ENCODE results near the gene LHPP.

Gene LHPP

GRCh38 chr10:124614003-124614659 is 152.5 kb downstream of the LHPP start:
- Histone ChIP-seq H3K4me3 (ENCODE audit: insufficient read depth in 1 of 2, low read depth in 1 of 2, low read length in 2 of 2) (no peak overlapping the region), H3K14ac (ENCODE audit: low read length in 2 of 2) (no peak overlapping the region), H4K91ac (ENCODE audit: low read length) (peak overlapping the region; percentile 4), H2BK12ac (ENCODE audit: low read length in 2 of 2) (no peak overlapping the region), H3K79me1 (replicated peaks; ENCODE audit: low read length, poor library complexity, severe bottlenecking) (no peaks in the 10 kb centered on the region), H4K8ac (ENCODE audit: low read length) (no peak overlapping the region), H3K27me3 (ENCODE audit: control insufficient read depth in 1 of 2, insufficient read depth in 1 of 2, low read length in 2 of 2) (no peaks in the 10 kb centered on the region), H3K4me1 (ENCODE audit: control insufficient read depth, insufficient read depth, low read depth, low read length) (peaks cover 19% of the 10 kb centered on the region), H2BK120ac (ENCODE audit: low read depth, low read length) (no peak overlapping the region), H2BK15ac (ENCODE audit: low read depth, poor library complexity, severe bottlenecking) (no peak overlapping the region), H3K9ac (ENCODE audit: low read length) (no peak overlapping the region), H2AFZ (ENCODE audit: low read depth, low read length) (no peak overlapping the region), H3K36me3 (ENCODE audit: control insufficient read depth in 1 of 2, insufficient read depth in 2 of 2, low read depth in 1 of 2, low read length in 2 of 2) (peaks cover 0 to 27% of the 10 kb centered on the region in 2 experiments), H3K23ac (ENCODE audit: low read length in 2 of 2) (no peak overlapping the region), H3K18ac (ENCODE audit: low read depth in 1 of 2, low read length in 2 of 2) (no peak overlapping the region), H3K4me2 (ENCODE audit: low read length, poor library complexity, severe bottlenecking) (no peak overlapping the region), H2AK5ac (ENCODE audit: low read length, severe bottlenecking) (no peak overlapping the region), H3K4ac (ENCODE audit: low read depth in 1 of 2, low read length in 2 of 2) (no peak overlapping the region), H3K9me3 (ENCODE audit: control insufficient read depth, low read length) (no peaks in the 10 kb centered on the region), H3K27ac (ENCODE audit: low read length, poor library complexity, severe bottlenecking) (no peak overlapping the region), H2BK5ac (ENCODE audit: low read depth, low read length, poor library complexity, severe bottlenecking) (no peak overlapping the region)
- 82% methylated on average over 11 of the region's 11 CpGs for WGBS
- no peak for DNase-seq

- Histone ChIP-seq H4K8ac (ENCODE audit: low read length) (no peak overlapping the region), H2BK120ac (ENCODE audit: low read depth, low read length) (no peak overlapping the region), H4K91ac (ENCODE audit: low read length) (no peak overlapping the region), H3K14ac (ENCODE audit: low read length in 2 of 2) (no peak overlapping the region), H3K23ac (ENCODE audit: low read length in 2 of 2) (no peak overlapping the region), H3K4me3 (ENCODE audit: insufficient read depth in 1 of 2, low read depth in 1 of 2, low read length in 2 of 2) (no peak overlapping the region), H3K36me3 (ENCODE audit: control insufficient read depth in 1 of 2, insufficient read depth in 2 of 2, low read depth in 1 of 2, low read length in 2 of 2) (peaks cover 0 to 29% of the 10 kb centered on the region in 2 experiments), H2AFZ (ENCODE audit: low read depth, low read length) (no peak overlapping the region), H3K9me3 (ENCODE audit: control insufficient read depth, low read length) (no peaks in the 10 kb centered on the region), H2BK12ac (ENCODE audit: low read length in 2 of 2) (no peak overlapping the region), H3K27me3 (ENCODE audit: control insufficient read depth in 1 of 2, insufficient read depth in 1 of 2, low read length in 2 of 2) (no peaks in the 10 kb centered on the region), H3K9ac (ENCODE audit: low read length) (no peak overlapping the region), H3K79me1 (replicated peaks; ENCODE audit: low read length, poor library complexity, severe bottlenecking) (peaks cover 3% of the 10 kb centered on the region), H2AK5ac (ENCODE audit: low read length, severe bottlenecking) (no peak overlapping the region), H3K4ac (ENCODE audit: low read depth in 1 of 2, low read length in 2 of 2) (no peak overlapping the region), H3K4me1 (ENCODE audit: control insufficient read depth, insufficient read depth, low read depth, low read length) (peaks cover 25% of the 10 kb centered on the region), H3K4me2 (ENCODE audit: low read length, poor library complexity, severe bottlenecking) (no peak overlapping the region), H3K18ac (ENCODE audit: low read depth in 1 of 2, low read length in 2 of 2) (no peak overlapping the region), H2BK15ac (ENCODE audit: low read depth, poor library complexity, severe bottlenecking) (no peak overlapping the region), H2BK5ac (ENCODE audit: low read depth, low read length, poor library complexity, severe bottlenecking) (no peak overlapping the region), H3K27ac (ENCODE audit: low read length, poor library complexity, severe bottlenecking) (no peak overlapping the region)
- WGBS, result 97% methylated on average over 34 of the region's 34 CpGs
- no peak for DNase-seq
Observed at GRCh38 chr10:124615259-124615658, 153.6 kb downstream of the LHPP start.

GRCh38 chr10:124616040-124616835 is 154.6 kb downstream of the LHPP start:
- Histone ChIP-seq H2AFZ (ENCODE audit: low read depth, low read length) (no peak overlapping the region), H3K18ac (ENCODE audit: low read depth in 1 of 2, low read length in 2 of 2) (no peak overlapping the region), H3K79me1 (replicated peaks; ENCODE audit: low read length, poor library complexity, severe bottlenecking) (peaks cover 7% of the 10 kb centered on the region), H2BK12ac (ENCODE audit: low read length in 2 of 2) (no peak overlapping the region), H3K4ac (ENCODE audit: low read depth in 1 of 2, low read length in 2 of 2) (no peak overlapping the region), H2BK5ac (ENCODE audit: low read depth, low read length, poor library complexity, severe bottlenecking) (no peak overlapping the region), H3K23ac (ENCODE audit: low read length in 2 of 2) (no peak overlapping the region), H3K4me2 (ENCODE audit: low read length, poor library complexity, severe bottlenecking) (no peak overlapping the region), H3K27me3 (ENCODE audit: control insufficient read depth in 1 of 2, insufficient read depth in 1 of 2, low read length in 2 of 2) (no peaks in the 10 kb centered on the region), H3K27ac (ENCODE audit: low read length, poor library complexity, severe bottlenecking) (no peak overlapping the region), H3K4me1 (ENCODE audit: control insufficient read depth, insufficient read depth, low read depth, low read length) (peaks cover 25% of the 10 kb centered on the region), H3K14ac (ENCODE audit: low read length in 2 of 2) (no peak overlapping the region), H3K36me3 (ENCODE audit: control insufficient read depth in 1 of 2, insufficient read depth in 2 of 2, low read depth in 1 of 2, low read length in 2 of 2) (peaks cover 0 to 36% of the 10 kb centered on the region in 2 experiments), H4K8ac (ENCODE audit: low read length) (no peak overlapping the region), H3K9me3 (ENCODE audit: control insufficient read depth, low read length) (no peaks in the 10 kb centered on the region), H4K91ac (ENCODE audit: low read length) (no peak overlapping the region), H3K4me3 (ENCODE audit: insufficient read depth in 1 of 2, low read depth in 1 of 2, low read length in 2 of 2) (no peak overlapping the region), H2AK5ac (ENCODE audit: low read length, severe bottlenecking) (no peak overlapping the region), H3K9ac (ENCODE audit: low read length) (no peak overlapping the region), H2BK120ac (ENCODE audit: low read depth, low read length) (no peak overlapping the region), H2BK15ac (ENCODE audit: low read depth, poor library complexity, severe bottlenecking) (no peak overlapping the region)
- DNase-seq, result no peak
- WGBS, result 82% methylated on average over 30 of the region's 30 CpGs

GRCh38 chr10:124616836-124617130 is 155.2 kb downstream of the LHPP start:
- no peak overlapping the region for H2AK5ac ChIP-seq (ENCODE audit: low read length, severe bottlenecking)
- no peak overlapping the region for H3K14ac ChIP-seq (ENCODE audit: low read length in 2 of 2)
- DNase-seq, result no peak
- H3K36me3 ChIP-seq (ENCODE audit: control insufficient read depth in 1 of 2, insufficient read depth in 2 of 2, low read depth in 1 of 2, low read length in 2 of 2), result peaks cover 0 to 38% of the 10 kb centered on the region in 2 experiments
- H3K79me1 ChIP-seq (replicated peaks; ENCODE audit: low read length, poor library complexity, severe bottlenecking), result peaks cover 7% of the 10 kb centered on the region
- no peak overlapping the region for H3K9ac ChIP-seq (ENCODE audit: low read length)
- no peak overlapping the region for H2BK120ac ChIP-seq (ENCODE audit: low read depth, low read length)
- H3K4me1 ChIP-seq (ENCODE audit: control insufficient read depth, insufficient read depth, low read depth, low read length), result peaks cover 25% of the 10 kb centered on the region
- 69% methylated on average over 4 of the region's 4 CpGs for WGBS
- H3K4ac ChIP-seq (ENCODE audit: low read depth in 1 of 2, low read length in 2 of 2), result no peak overlapping the region
- no peak overlapping the region for H3K4me2 ChIP-seq (ENCODE audit: low read length, poor library complexity, severe bottlenecking)
- H3K27me3 ChIP-seq (ENCODE audit: control insufficient read depth in 1 of 2, insufficient read depth in 1 of 2, low read length in 2 of 2), result no peaks in the 10 kb centered on the region
- H3K9me3 ChIP-seq (ENCODE audit: control insufficient read depth, low read length), result no peaks in the 10 kb centered on the region
- no peak overlapping the region for H3K18ac ChIP-seq (ENCODE audit: low read depth in 1 of 2, low read length in 2 of 2)
- no peak overlapping the region for H4K91ac ChIP-seq (ENCODE audit: low read length)
- H2BK15ac ChIP-seq (ENCODE audit: low read depth, poor library complexity, severe bottlenecking), result no peak overlapping the region
- H3K23ac ChIP-seq (ENCODE audit: low read length in 2 of 2), result no peak overlapping the region
- no peak overlapping the region for H2BK12ac ChIP-seq (ENCODE audit: low read length in 2 of 2)
- H2BK5ac ChIP-seq (ENCODE audit: low read depth, low read length, poor library complexity, severe bottlenecking), result no peak overlapping the region
- no peak overlapping the region for H2AFZ ChIP-seq (ENCODE audit: low read depth, low read length)
- no peak overlapping the region for H3K4me3 ChIP-seq (ENCODE audit: insufficient read depth in 1 of 2, low read depth in 1 of 2, low read length in 2 of 2)
- no peak overlapping the region for H3K27ac ChIP-seq (ENCODE audit: low read length, poor library complexity, severe bottlenecking)
- H4K8ac ChIP-seq (ENCODE audit: low read length), result no peak overlapping the region
